Iris pigment epithelial cell (primary cell): ENCODE results near the gene CCNJL.

Source experiments
- DNase-seq: peaks from one replicate; pipeline ENCODE4 v3.0.0-alpha.2; 2011; ENCODE audit warnings: low read depth

Gene CCNJL

GRCh38 chr5:160333721-160334120, 21.4 kb upstream of the CCNJL start:
- peak; percentile 87 for DNase-seq

- DNase-seq = no peak
Measured at GRCh38 chr5:160330212-160330611, 17.8 kb upstream of the CCNJL start.

GRCh38 chr5:160327818-160328217, 15.5 kb upstream of the CCNJL start:
- no peak for DNase-seq

GRCh38 chr5:160326981-160327380, 14.6 kb upstream of the CCNJL start:
- DNase-seq = no peak

- DNase-seq = no peak
Measured at GRCh38 chr5:160325716-160326115, 13.4 kb upstream of the CCNJL start.

- DNase-seq = no peak
Measured at GRCh38 chr5:160324886-160325285, 12.5 kb upstream of the CCNJL start.

- DNase-seq = no peak
Measured at GRCh38 chr5:160318409-160318808, 6.0 kb upstream of the CCNJL start.

- no peak for DNase-seq
Measured at GRCh38 chr5:160317434-160317833, 5.1 kb upstream of the CCNJL start.

GRCh38 chr5:160315968-160316367, 3.6 kb upstream of the CCNJL start:
- peak; percentile 70 for DNase-seq

- no peak for DNase-seq
Measured at GRCh38 chr5:160312960-160313727, 780 bp upstream of the CCNJL start.

GRCh38 chr5:160311491-160312133, 752 bp downstream of the CCNJL start:
- DNase-seq = peak; percentile 40

- no peak for DNase-seq
Measured at GRCh38 chr5:160310552-160311295, 1.6 kb downstream of the CCNJL start.

- DNase-seq = no peak
Measured at GRCh38 chr5:160310140-160310539, 2.2 kb downstream of the CCNJL start.

- no peak for DNase-seq
Measured at GRCh38 chr5:160306696-160307095, 5.7 kb downstream of the CCNJL start.

- DNase-seq = no peak
Measured at GRCh38 chr5:160305319-160305718, 7.0 kb downstream of the CCNJL start.

- no peak for DNase-seq
Measured at GRCh38 chr5:160303690-160304089, 8.7 kb downstream of the CCNJL start.

- DNase-seq = no peak
Measured at GRCh38 chr5:160298189-160298588, 14.2 kb downstream of the CCNJL start.

- DNase-seq = no peak
Measured at GRCh38 chr5:160297776-160298175, 14.6 kb downstream of the CCNJL start.

GRCh38 chr5:160297004-160297403, 15.4 kb downstream of the CCNJL start:
- DNase-seq = no peak

- DNase-seq = no peak
Measured at GRCh38 chr5:160296496-160296895, 15.9 kb downstream of the CCNJL start.

GRCh38 chr5:160293901-160294561, 18.3 kb downstream of the CCNJL start:
- DNase-seq = peak; percentile 34

- no peak for DNase-seq
Measured at GRCh38 chr5:160293386-160293785, 19.0 kb downstream of the CCNJL start.
